SJCRH30 (cell line): ENCODE measurements around the gene TK1. TPM values are rescaled to one million over a fixed set of nuclear protein-coding genes. Genes with fewer than 3 reads are reported as not detected.
"Not testable (repeated sequence)": the region's sequence is repeated elsewhere in the genome, so short reads cannot be mapped to it uniquely, and the experiment has no call there.

Experiments used
- DNase-seq, 2 experiments: peaks; one replicate each; pipeline ENCODE4 v3.0.0-alpha.2; 2015 to 2020
- H3K27ac ChIP-seq: fragments of 250-450 bp; sonication (Bioruptor Pico); 2 replicates; pipeline ENCODE4 v1.5.1; 2020; ENCODE audit warnings: mild to moderate bottlenecking, moderate library complexity
- H3K27me3 ChIP-seq: fragments of 250-450 bp; sonication (Bioruptor Pico); 2 replicates; pipeline ENCODE4 v1.5.1; 2020; ENCODE audit warnings: mild to moderate bottlenecking, moderate library complexity
- H3K36me3 ChIP-seq: fragments of 250-450 bp; sonication (Bioruptor Pico); 2 replicates; pipeline ENCODE4 v1.5.1; 2020; ENCODE audit warnings: mild to moderate bottlenecking, moderate library complexity
- H3K4me1 ChIP-seq: fragments of 250-450 bp; sonication (Bioruptor Pico); 2 replicates; pipeline ENCODE4 v1.5.1; 2020; ENCODE audit warnings: mild to moderate bottlenecking, moderate library complexity
- H3K4me3 ChIP-seq: fragments of 250-450 bp; sonication (Bioruptor Pico); 2 replicates; pipeline ENCODE4 v1.5.1; 2020; ENCODE audit warnings: mild to moderate bottlenecking, moderate library complexity
- H3K9me3 ChIP-seq: fragments of 250-450 bp; sonication (Bioruptor Pico); replicated peaks from 2 replicates; pipeline ENCODE4 v1.5.1; 2020; ENCODE audit warnings: mild to moderate bottlenecking, moderate library complexity
- total RNA-seq: library from RNA; depleted of rRNA; stranded (reverse); fragments of >200 nt; shearing (Covaris generic); gene quantifications from 2 replicates; pipeline ENCODE4 v1.2.3, GENCODE V29; 2014

Gene TK1
- total RNA-seq, 1 experiment from 2014 or later: 141 TPM

- Histone ChIP-seq H3K27ac (no peak overlapping the region), H3K27me3 (no peaks in the 10 kb centered on the region), H3K36me3 (no peaks in the 10 kb centered on the region), H3K4me3 (no peak overlapping the region), H3K9me3 (no peaks in the 10 kb centered on the region), H3K4me1 (peaks cover 26% of the 10 kb centered on the region)
- DNase-seq: no peak
Observed at GRCh38 chr17:78141437-78142118, 45.3 kb downstream of the TK1 start.

GRCh38 chr17:78140169-78141051 is 46.4 kb downstream of the TK1 start:
- Histone ChIP-seq H3K27me3 (no peaks in the 10 kb centered on the region), H3K4me1 (peaks cover 24% of the 10 kb centered on the region), H3K9me3 (no peaks in the 10 kb centered on the region), H3K4me3 (no peak overlapping the region), H3K27ac (no peak overlapping the region), H3K36me3 (no peaks in the 10 kb centered on the region)
- DNase-seq: peak; percentile 100

GRCh38 chr17:78139861-78140168 is 47.0 kb downstream of the TK1 start:
- peaks cover 18% of the 10 kb centered on the region for H3K4me1 ChIP-seq
- not testable (repeated sequence) for DNase-seq, H3K27ac ChIP-seq, H3K9me3 ChIP-seq, H3K27me3 ChIP-seq, H3K4me3 ChIP-seq, H3K36me3 ChIP-seq

GRCh38 chr17:78138204-78139060 is 48.4 kb downstream of the TK1 start:
- H3K4me1 ChIP-seq: peaks cover 4% of the 10 kb centered on the region
- DNase-seq: no peak

GRCh38 chr17:78137392-78138203 is 49.3 kb downstream of the TK1 start:
- Histone ChIP-seq H3K27me3 (no peaks in the 10 kb centered on the region), H3K9me3 (no peaks in the 10 kb centered on the region)
- DNase-seq: no peak

More at GRCh38 chr17:78138204-78139060, 48.4 kb downstream of the TK1 start:
- no peaks in the 10 kb centered on the region for H3K36me3 ChIP-seq
- H3K4me3 ChIP-seq: no peak overlapping the region
- no peaks in the 10 kb centered on the region for H3K9me3 ChIP-seq
- H3K27ac ChIP-seq: no peak overlapping the region
- no peaks in the 10 kb centered on the region for H3K27me3 ChIP-seq

GRCh38 chr17:78135858-78136500 is 50.9 kb downstream of the TK1 start:
- Histone ChIP-seq H3K27ac (no peak overlapping the region), H3K36me3 (no peaks in the 10 kb centered on the region), H3K27me3 (no peaks in the 10 kb centered on the region), H3K4me1 (no peaks in the 10 kb centered on the region), H3K9me3 (no peaks in the 10 kb centered on the region), H3K4me3 (no peak overlapping the region)
- no peak for DNase-seq

More at GRCh38 chr17:78137392-78138203, 49.3 kb downstream of the TK1 start:
- no peaks in the 10 kb centered on the region for H3K4me1 ChIP-seq
- no peak overlapping the region for H3K4me3 ChIP-seq
- no peaks in the 10 kb centered on the region for H3K36me3 ChIP-seq
- H3K27ac ChIP-seq: no peak overlapping the region

GRCh38 chr17:78134899-78135385 is 51.9 kb downstream of the TK1 start:
- Histone ChIP-seq H3K27ac (no peak overlapping the region), H3K27me3 (no peaks in the 10 kb centered on the region), H3K9me3 (no peaks in the 10 kb centered on the region), H3K4me3 (no peak overlapping the region), H3K36me3 (no peaks in the 10 kb centered on the region), H3K4me1 (0 out of 2 replicates have a peak, but pooled peaks cover 3% of the 10 kb centered on the region)
- DNase-seq: no peak

GRCh38 chr17:78133971-78134898 is 52.6 kb downstream of the TK1 start:
- Histone ChIP-seq H3K4me3 (no peak overlapping the region), H3K4me1 (peaks cover 4% of the 10 kb centered on the region; the same call in 1 of the 2 replicates), H3K27me3 (no peaks in the 10 kb centered on the region), H3K27ac (no peak overlapping the region), H3K36me3 (no peaks in the 10 kb centered on the region), H3K9me3 (no peaks in the 10 kb centered on the region)
- peak; percentile 10 to 70 for DNase-seq

- no peaks in the 10 kb centered on the region for H3K9me3 ChIP-seq
- no peak for DNase-seq
- no peaks in the 10 kb centered on the region for H3K36me3 ChIP-seq
- H3K4me1 ChIP-seq: peaks cover 6% of the 10 kb centered on the region; the same call in 1 of the 2 replicates
- no peaks in the 10 kb centered on the region for H3K27me3 ChIP-seq
- H3K4me3 ChIP-seq: no peak overlapping the region
- H3K27ac ChIP-seq: no peak overlapping the region
Observed at GRCh38 chr17:78133179-78133951, 53.5 kb downstream of the TK1 start.

- peaks cover 6% of the 10 kb centered on the region; the same call in 1 of the 2 replicates for H3K4me1 ChIP-seq
- H3K27ac ChIP-seq: no peak overlapping the region
- no peaks in the 10 kb centered on the region for H3K9me3 ChIP-seq
- DNase-seq: no peak
- no peaks in the 10 kb centered on the region for H3K27me3 ChIP-seq
- no peaks in the 10 kb centered on the region for H3K36me3 ChIP-seq
- no peak overlapping the region for H3K4me3 ChIP-seq
Observed at GRCh38 chr17:78132767-78133178, 54.1 kb downstream of the TK1 start.

GRCh38 chr17:78132084-78132676 is 54.7 kb downstream of the TK1 start:
- Histone ChIP-seq H3K27ac (no peak overlapping the region), H3K4me3 (no peak overlapping the region), H3K4me1 (peaks cover 7% of the 10 kb centered on the region), H3K27me3 (no peaks in the 10 kb centered on the region), H3K36me3 (no peaks in the 10 kb centered on the region), H3K9me3 (no peaks in the 10 kb centered on the region)
- DNase-seq: peak in 1 of 2 experiments; percentile 14
